Activated B cell treated with CpG ODN at 0.5 μM for 24 hours (primary cell): Measurements from ENCODE around the gene IL1B. TPM values are rescaled to one million over a fixed set of nuclear protein-coding genes. Genes with fewer than 3 reads are reported as not detected.

ENCODE experiments used
- ATAC-seq: fragments of 200-7000 bp; cut with Tn5 transposase; one replicate; pipeline ENCODE4 v1.10.0; 2021; ENCODE audit warnings: low read depth, mild to moderate bottlenecking, moderate library complexity
- CTCF ChIA-PET: fragments of 350-600 bp; sonication (Branson Sonifier 250); formaldehyde crosslinking; loops from one replicate; lab custom pipeline; 2021; ENCODE audit warnings: antibody characterized with exemption; lab: Charles Lee
- POLR2A ChIA-PET: fragments of 350-600 bp; sonication (Branson Sonifier 250); formaldehyde crosslinking; loops from one replicate; lab custom pipeline; 2021; ENCODE audit warnings: antibody characterized with exemption; lab: Charles Lee
- DNase-seq: peaks from one replicate; pipeline ENCODE4 v3.0.0; 2022
- H3K27ac Mint-ChIP-seq: one replicate; pipeline ENCODE4 v1.8.0; 2020; ENCODE audit warnings: mixed read lengths
- H3K27me3 Mint-ChIP-seq: one replicate; pipeline ENCODE4 v1.8.0; 2021; ENCODE audit warnings: mixed read lengths
- H3K36me3 Mint-ChIP-seq: one replicate; pipeline ENCODE4 v1.8.0; 2021; ENCODE audit warnings: low read depth, mixed read lengths
- H3K4me1 Mint-ChIP-seq: one replicate; pipeline ENCODE4 v1.8.0; 2021; ENCODE audit warnings: mixed read lengths
- H3K4me3 Mint-ChIP-seq: one replicate; pipeline ENCODE4 v1.8.0; 2020; ENCODE audit warnings: mild to moderate bottlenecking, mixed read lengths
- H3K9me3 Mint-ChIP-seq: one replicate; pipeline ENCODE4 v1.8.0; 2020; ENCODE audit warnings: mixed read lengths
- CTCF ChIP-seq: fragments of 200-600 bp; IDR thresholded peaks from one replicate; pipeline ENCODE4 v1.8.0; 2022; ENCODE audit warnings: antibody characterized with exemption, mild to moderate bottlenecking
- intact Hi-C: fragments of 100-400 bp; cut with micrococcal nuclease; formaldehyde crosslinking; loops from one replicate; pipeline ENCODE4 v1.15.1; 2024
- total RNA-seq: library from RNA; stranded (reverse); gene quantifications from 2 replicates; pipeline ENCODE4 v1.2.3, GENCODE V29; 2022

The IL1B gene
- total RNA-seq, 1 donor from 2014 or later = 0.53 TPM

GRCh38 chr2:112877423-112877822 is 40.8 kb upstream of the IL1B start:
- intact Hi-C loops = no loop called here
- no peak overlapping the region for H3K4me3 Mint-ChIP-seq
- no peaks in the 10 kb centered on the region for H3K9me3 Mint-ChIP-seq
- no peak for DNase-seq
- ChIA-PET CTCF (interaction anchor here (1.2 to 12.5 kb wide), 2 partner anchors 94 to 126 kb away, joined by 4 to 302 read pairs; no protein-coding TSS in a partner anchor), POLR2A (no interaction called here)
- peaks cover 26% of the 10 kb centered on the region for H3K4me1 Mint-ChIP-seq
- no peak overlapping the region for H3K27ac Mint-ChIP-seq
- ATAC-seq = no peak
- H3K27me3 Mint-ChIP-seq = no peaks in the 10 kb centered on the region
- no peaks in the 10 kb centered on the region for H3K36me3 Mint-ChIP-seq
- TF ChIP-seq CTCF = no peak

DNA sequence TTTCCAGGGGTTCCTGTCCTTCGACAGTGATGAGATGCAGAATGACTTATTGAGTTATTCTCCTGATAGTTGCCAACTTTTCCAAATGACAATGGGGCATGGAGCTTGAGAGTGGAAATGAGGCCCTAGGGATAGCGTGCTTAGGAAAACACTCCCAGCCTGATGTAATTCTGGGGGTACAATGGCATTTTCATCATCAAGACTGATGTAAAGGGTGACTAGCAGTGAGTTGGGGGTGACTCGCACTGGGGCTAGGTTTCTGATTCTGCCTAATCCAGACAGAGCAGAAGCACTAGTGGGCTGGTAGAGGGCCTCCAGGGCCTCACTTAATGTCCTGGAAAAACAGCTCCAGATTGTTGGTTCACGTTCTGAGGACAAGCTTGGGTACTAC is 40.4 kb upstream of the IL1B start:
- Mint-ChIP-seq H3K36me3 (no peaks in the 10 kb centered on the region), H3K27me3 (no peaks in the 10 kb centered on the region), H3K4me1 (peaks cover 26% of the 10 kb centered on the region), H3K4me3 (no peak overlapping the region), H3K27ac (no peak overlapping the region), H3K9me3 (peaks cover 2% of the 10 kb centered on the region)
- intact Hi-C loops = no loop called here
- TF ChIP-seq CTCF = no peak
- no peak for DNase-seq
- ChIA-PET CTCF (interaction anchor here (12.5 kb wide), 1 partner anchor 126 kb away, joined by 302 read pairs; no protein-coding TSS in a partner anchor), POLR2A (no interaction called here)
- no peak for ATAC-seq

DNA sequence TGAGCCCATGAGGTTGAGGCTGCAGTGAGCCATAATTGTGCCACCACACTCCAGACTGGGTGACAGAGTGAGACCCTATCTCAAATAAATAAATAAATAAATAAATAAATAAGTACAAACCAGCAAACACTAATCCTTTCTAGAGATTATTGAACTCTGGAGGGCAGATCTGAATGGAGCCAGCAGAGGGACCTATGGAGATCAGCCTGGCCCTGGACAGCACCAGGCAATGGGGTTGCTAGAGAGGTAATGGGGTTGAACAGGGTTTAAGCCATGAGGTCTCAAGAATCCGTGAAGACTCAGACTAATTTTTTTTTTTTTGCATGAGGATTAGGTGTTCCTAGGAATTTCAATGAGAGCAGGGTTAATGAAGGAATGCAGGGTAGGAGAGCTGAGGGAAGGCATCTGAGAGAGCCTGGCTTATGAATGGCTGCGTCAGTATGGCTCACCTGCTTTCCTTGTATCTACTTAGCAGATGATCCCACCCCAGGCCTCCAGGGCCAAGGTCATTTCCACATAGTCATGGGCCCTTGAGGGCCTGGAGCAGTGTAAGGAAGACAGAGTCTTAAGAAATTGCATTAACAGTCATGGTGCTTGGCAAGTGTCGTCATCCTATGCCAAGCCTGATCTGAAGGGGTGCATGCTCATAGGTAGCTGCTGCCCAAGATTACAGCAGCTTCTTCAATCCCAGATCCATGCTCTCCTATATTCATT is 39.8 kb upstream of the IL1B start:
- TF ChIP-seq CTCF = no peak
- H3K4me1 Mint-ChIP-seq = peaks cover 22% of the 10 kb centered on the region
- H3K27me3 Mint-ChIP-seq = no peaks in the 10 kb centered on the region
- ATAC-seq (no peak), DNase-seq (no peak)
- H3K9me3 Mint-ChIP-seq = peaks cover 3% of the 10 kb centered on the region
- ChIA-PET CTCF (interaction anchor here (12.5 kb wide), 1 partner anchor 125 kb away, joined by 302 read pairs; no protein-coding TSS in a partner anchor), POLR2A (no interaction called here)
- intact Hi-C loops = no loop called here
- H3K36me3 Mint-ChIP-seq = no peaks in the 10 kb centered on the region
- H3K27ac Mint-ChIP-seq = no peak overlapping the region
- no peak overlapping the region for H3K4me3 Mint-ChIP-seq

DNA sequence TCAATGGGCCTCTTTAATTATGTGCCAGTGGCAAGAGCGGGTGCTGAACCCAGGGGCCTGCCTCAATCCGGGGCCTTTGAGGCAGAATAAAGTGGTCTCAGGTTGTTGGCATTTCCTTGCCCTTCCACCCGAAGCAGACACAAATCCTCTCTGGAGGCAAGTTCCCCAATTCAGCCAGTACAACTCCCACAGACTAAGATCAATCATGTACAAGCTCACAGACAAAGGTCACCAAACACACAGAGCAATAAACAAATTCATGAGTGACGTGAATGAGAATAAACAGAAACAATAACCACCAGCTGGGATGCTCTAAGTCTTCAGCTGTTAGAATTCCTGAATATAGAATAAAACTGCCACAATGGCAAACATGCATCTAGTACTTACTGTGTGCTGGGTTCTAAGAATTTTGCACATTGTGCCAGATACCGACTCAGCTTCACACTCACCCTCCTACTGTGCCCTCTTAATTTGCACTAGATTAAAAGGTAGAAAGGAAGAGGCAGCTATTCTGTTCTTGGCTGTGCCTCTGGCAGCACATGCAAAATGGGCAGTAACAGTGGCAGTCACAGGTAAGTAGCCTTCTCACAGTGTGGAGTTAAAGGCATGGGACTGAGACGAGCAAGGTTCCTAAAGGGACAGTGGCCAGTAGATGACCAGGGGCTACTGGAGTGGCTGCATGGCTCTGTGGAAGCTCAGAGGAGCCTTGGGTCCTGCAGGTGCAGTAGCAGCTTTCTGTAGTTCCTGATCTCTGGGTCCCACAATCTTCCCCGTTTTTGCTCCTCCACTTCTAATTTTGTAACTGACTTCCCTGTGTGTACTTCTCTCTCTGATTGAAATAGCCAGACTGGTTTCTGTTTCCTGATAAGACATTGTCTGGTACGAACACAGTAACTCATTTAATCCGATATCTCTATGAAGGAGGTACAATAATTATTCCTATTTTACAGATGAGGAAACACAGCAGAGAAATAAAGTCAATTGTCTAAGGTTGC is 34.6 kb upstream of the IL1B start:
- peaks cover 3% of the 10 kb centered on the region for H3K9me3 Mint-ChIP-seq

More for the DNA sequence above, 34.6 kb upstream of the IL1B start:
- CTCF ChIA-PET = no interaction called here
- intact Hi-C loops = no loop called here
- Mint-ChIP-seq H3K27me3 (peaks cover 15% of the 10 kb centered on the region), H3K36me3 (no peaks in the 10 kb centered on the region), H3K4me3 (no peak overlapping the region), H3K4me1 (no peaks in the 10 kb centered on the region), H3K27ac (no peak overlapping the region)
- POLR2A ChIA-PET = interaction anchor here (0.6 kb wide), 1 partner anchor 217 kb away, joined by 3 read pairs; no protein-coding TSS in a partner anchor
- ATAC-seq = no peak
- TF ChIP-seq CTCF = no peak
- no peak for DNase-seq
